HS-5 (cell line): Measurements from ENCODE around the gene PSAT1.
"Not testable (repeated sequence)": the region's sequence is repeated elsewhere in the genome, so short reads cannot be mapped to it uniquely, and the experiment has no call there.

Source experiments
- DNase-seq: peaks from one replicate; pipeline ENCODE4 v3.0.0-alpha.2; 2012; ENCODE audit warnings: low read depth

PSAT1 gene

GRCh38 chr9:78296893-78297671 lies at the start of gene PSAT1:
TSS of gene PSAT1 (plus strand) at chr9:78297125. CDS start at chr9:78297211, 86 bp downstream.
- DNase-seq: peak; percentile 92

GRCh38 chr9:78248635-78249034 lies 48.3 kb upstream of the PSAT1 start:
- DNase-seq: no peak

DNA sequence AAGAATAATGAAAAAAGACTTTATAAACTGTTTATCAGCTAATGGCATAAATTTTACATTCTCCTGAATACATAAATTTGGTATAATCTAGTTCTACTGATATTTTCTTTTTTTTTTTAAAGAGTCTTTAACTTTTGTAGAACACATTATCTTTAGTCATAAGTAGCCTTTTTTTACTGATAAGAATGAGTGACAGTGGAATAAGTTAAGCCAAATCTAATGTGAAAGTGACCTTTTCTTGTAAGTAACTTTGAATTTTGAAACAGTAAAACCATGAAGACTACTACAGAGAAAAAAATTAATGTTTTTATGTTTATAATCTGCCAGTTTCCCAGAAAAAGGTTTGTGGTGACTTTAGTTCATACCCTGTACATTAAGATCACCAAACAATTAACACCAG lies 47.4 kb upstream of the PSAT1 start:
- no peak for DNase-seq

- DNase-seq: no peak
These were observed 44.3 kb upstream of the PSAT1 start for GRCh38 chr9:78252616-78253015.

- DNase-seq: no peak
These were observed 43.6 kb upstream of the PSAT1 start for GRCh38 chr9:78253285-78253684.

- peak; percentile 6 for DNase-seq
These were observed 35.4 kb upstream of the PSAT1 start for GRCh38 chr9:78261403-78262001.

DNA sequence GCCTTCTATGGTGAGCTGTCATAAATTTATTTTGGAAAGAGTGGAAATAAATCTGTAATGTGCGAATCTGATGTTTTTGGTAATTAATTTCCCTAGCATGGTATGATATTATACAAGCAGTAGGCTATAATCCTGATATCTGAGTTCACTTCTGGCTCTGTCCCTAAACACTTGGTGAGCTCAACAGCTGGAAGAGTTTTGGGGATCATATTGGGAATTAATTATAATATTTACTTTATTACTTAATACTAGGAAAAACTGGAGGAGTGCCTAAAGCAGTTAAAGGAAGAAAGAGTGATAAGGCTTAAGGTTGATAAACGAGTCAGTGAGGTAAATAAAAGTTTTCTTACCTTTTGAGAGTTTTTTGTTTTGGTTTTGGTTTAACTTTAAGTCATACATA lies 34.3 kb upstream of the PSAT1 start:
- no peak for DNase-seq

DNA sequence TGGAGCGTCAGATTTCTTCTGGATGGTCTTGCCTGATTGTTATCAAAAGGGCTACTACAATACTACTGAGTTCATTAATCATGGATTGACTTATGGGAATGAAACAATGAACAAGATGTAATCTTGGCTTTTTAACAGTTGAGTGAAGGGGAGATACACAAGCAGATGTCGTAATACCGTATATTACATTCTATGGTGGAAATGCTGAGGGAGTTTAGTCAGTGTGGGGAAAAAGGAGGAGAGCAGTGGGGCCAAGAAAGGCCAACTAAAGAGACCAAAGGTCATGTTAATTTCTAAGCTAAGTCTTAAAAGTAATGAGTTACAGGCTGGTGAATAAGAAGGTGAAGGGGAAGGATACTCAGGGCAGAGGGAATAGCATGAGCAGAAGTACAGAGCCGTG lies 29.0 kb upstream of the PSAT1 start:
- no peak for DNase-seq

DNA sequence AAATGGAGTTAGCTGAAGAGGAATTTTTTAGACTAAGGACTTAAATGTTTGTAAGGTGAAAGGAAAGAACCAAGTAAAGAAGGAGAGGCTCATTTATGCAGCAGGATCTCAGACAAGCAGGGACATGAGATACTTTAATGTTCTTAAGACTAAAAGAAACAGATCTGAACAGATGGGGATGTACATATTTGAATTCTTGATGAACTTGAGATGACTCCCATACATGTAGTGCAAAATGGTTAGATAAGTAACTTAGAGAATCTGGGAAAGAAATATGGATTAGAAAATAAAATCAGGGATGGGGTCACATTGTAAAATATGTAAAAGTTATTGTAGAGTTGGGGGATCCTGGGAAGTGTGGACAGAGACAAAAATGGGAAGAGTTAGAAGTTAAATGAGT lies 27.1 kb upstream of the PSAT1 start:
- DNase-seq: no peak

GRCh38 chr9:78272307-78272706 lies 24.6 kb upstream of the PSAT1 start:
- no peak for DNase-seq

DNA sequence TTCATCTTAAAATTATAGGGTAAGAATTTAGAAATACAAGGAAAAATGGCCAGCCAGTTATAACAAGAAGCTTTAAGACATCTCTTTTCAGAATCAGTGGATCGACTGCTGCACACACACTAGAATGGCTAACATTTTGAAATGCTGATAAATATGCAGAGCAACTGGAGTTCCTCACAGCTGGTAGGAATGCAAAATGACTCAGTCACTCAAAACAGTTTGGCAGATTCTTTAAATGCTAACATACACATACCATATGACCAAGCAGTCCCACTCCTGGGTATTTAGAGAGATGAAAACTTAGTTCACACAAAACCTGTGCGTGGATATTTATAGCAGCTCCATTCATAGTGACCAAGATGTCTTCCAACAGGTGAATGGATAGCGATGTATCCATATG lies 23.2 kb upstream of the PSAT1 start:
- no peak for DNase-seq

- no peak for DNase-seq
These were observed 18.6 kb upstream of the PSAT1 start for GRCh38 chr9:78278177-78278777.

DNA sequence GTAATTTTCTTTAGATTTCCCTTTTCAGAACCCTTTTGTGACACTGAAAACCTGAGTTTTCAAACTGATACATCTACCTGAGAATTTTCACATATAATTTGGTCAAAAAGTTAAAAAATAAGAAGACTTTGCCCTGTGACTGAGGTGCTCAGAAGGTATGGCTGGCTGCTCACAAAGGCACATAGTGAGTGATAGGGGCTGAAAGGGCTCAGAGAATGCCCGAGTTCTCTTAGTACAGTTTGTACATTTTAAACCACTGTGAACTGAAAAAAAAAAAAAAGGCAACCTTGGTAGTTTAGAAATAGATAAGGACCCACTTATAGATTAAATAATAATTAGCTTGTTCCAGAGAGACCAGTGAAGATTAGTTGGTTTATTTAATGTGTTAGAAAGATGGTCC lies 18.1 kb upstream of the PSAT1 start:
- DNase-seq: no peak

- DNase-seq: no peak
These were observed 15.8 kb upstream of the PSAT1 start for GRCh38 chr9:78280982-78281668.

DNA sequence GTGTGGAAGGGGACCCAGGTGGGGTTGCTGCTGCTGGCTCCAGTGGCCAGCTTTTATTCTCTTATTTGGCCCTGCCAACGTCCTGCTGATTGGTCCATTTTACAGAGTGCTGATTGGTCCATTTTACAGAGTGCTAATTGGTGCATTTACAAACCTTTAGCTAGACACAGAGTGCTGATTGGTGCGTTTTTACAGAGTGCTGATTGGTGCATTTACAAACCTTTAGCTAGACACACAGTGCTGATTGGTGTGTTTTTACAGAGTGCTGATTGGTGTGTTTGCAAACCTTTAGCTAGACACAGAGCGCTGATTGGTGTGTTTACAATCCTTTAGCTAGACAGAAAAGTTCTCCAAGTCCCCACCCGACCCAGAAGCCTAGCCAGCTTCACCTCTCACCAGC lies 12.7 kb upstream of the PSAT1 start:
- DNase-seq: not testable (repeated sequence)

DNA sequence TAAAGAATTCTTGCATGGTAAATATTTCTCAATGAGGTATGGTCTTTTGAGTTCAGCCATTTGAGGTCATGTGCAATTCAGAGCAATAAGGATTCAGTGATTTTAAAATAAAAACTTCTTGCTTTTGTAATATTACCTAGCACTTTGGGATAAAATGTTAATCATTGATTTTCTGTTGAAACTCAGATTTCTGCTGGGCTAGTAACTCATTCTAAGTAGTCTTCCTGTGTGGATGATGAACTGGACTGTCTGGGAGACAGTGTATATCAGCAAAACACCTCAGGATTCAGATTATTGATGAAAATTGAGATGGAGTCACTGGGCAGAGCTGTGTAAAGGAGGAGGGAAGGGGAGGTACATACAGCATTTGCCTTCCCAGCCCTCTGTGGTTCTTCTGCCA lies 10.8 kb upstream of the PSAT1 start:
- DNase-seq: no peak

DNA sequence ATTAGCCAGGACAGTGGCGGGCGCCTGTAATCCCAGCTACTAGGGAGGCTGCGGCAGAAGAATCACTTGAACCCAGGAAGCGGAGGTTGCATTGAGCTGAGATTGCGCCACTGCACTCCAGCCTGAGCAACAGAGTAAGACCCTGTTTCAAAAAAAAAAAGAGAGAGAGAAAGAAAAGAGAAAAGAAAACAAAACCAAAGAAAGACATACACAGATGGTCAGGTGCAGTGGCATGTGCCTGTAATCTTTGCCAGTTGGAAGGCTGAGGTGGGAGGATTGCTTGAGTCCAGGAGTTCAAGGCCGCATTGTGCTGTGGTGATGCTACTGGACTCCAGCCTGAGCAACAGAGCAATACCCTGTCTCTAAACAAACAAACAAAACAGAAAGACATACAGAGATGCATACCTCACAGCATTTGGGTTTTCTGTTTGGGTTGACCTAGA lies 10.0 kb upstream of the PSAT1 start:
- DNase-seq: no peak

GRCh38 chr9:78288214-78288892 lies 8.6 kb upstream of the PSAT1 start:
- DNase-seq: no peak

- no peak for DNase-seq
These were observed 7.5 kb upstream of the PSAT1 start for GRCh38 chr9:78289474-78289873.

GRCh38 chr9:78291240-78291925 lies 5.5 kb upstream of the PSAT1 start:
- DNase-seq: no peak

- no peak for DNase-seq
These were observed 4.9 kb upstream of the PSAT1 start for GRCh38 chr9:78292026-78292425.
